ENCODE measurements around the gene STXBP4. TPM values are rescaled to one million over a fixed set of nuclear protein-coding genes. Genes with fewer than 3 reads are reported as not detected.

Gene STXBP4
- total RNA-seq, 2 experiments from 2014 or later, result 9.4 to 12.6 TPM

DNA sequence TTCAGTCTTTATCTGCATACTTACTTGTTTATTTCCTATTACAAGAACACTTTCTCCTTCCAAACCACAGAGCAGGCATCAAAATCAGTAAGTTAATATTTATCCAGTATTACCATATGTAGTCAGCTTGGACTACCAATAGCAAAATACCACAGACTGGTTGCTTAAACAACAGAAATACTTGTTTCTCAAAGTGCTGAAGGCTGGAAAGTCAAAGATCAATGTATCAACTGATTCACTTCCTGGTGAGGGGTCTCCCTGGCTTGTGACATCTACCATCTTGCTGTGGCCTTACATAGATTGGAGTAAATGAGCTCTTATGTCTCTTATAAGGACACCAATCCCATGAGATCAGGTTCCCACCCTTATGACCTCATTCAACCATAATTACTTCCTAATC is 2.6 kb downstream of the STXBP4 start:
- POLR2A ChIA-PET, result no interaction called here
- no peak overlapping the region for H3K27ac ChIP-seq (ENCODE audit: low read depth, low read length, poor library complexity, severe bottlenecking)
- H3K4me1 ChIP-seq (ENCODE audit: insufficient read depth, low read length, poor library complexity, severe bottlenecking), result peaks cover 17% of the 10 kb centered on the region
- DNase-seq (ENCODE audit: low spot score), result no peak
- no TSS peak for BruUV-seq (replicated peaks)
- no peak for TF ChIP-seq EZH2phosphoT487 (IDR thresholded peaks at IDR 0.05; ENCODE audit: borderline replicate concordance, low read depth, low read length)
- TF ChIP-seq, protein P1, sequence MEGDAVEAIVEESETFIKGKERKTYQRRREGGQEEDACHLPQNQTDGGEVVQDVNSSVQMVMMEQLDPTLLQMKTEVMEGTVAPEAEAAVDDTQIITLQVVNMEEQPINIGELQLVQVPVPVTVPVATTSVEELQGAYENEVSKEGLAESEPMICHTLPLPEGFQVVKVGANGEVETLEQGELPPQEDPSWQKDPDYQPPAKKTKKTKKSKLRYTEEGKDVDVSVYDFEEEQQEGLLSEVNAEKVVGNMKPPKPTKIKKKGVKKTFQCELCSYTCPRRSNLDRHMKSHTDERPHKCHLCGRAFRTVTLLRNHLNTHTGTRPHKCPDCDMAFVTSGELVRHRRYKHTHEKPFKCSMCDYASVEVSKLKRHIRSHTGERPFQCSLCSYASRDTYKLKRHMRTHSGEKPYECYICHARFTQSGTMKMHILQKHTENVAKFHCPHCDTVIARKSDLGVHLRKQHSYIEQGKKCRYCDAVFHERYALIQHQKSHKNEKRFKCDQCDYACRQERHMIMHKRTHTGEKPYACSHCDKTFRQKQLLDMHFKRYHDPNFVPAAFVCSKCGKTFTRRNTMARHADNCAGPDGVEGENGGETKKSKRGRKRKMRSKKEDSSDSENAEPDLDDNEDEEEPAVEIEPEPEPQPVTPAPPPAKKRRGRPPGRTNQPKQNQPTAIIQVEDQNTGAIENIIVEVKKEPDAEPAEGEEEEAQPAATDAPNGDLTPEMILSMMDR (conservative IDR thresholded peaks at IDR 0.05; ENCODE audit: low read length), result no peak
- H3K36me3 ChIP-seq (ENCODE audit: insufficient read depth, low read length), result no peaks in the 10 kb centered on the region
- H3K9me3 ChIP-seq (ENCODE audit: low read length), result no peaks in the 10 kb centered on the region
- peaks cover 32% of the 10 kb centered on the region for H3K79me2 ChIP-seq (ENCODE audit: insufficient read depth, low read depth, low read length)
- CTCF ChIA-PET (ENCODE audit: unreplicated experiment), result no interaction called here
- H4K20me1 ChIP-seq (ENCODE audit: insufficient read depth, low read length), result no peaks in the 10 kb centered on the region
- H2AFZ ChIP-seq (ENCODE audit: low read length), result no peak overlapping the region
- intact Hi-C loops (cut with micrococcal nuclease; ENCODE audit: unreplicated experiment), result loop anchor here (5.0 kb wide), 1 partner anchor 451 kb away; the partner anchor contains the start of gene MMD
- H3K4me2 ChIP-seq (ENCODE audit: low read length), result no peak overlapping the region
- no peaks in the 10 kb centered on the region; the same call in 1 of the 2 replicates for H3K9me2 ChIP-seq (ENCODE audit: insufficient read depth, low read length)
- H3K4me3 ChIP-seq (ENCODE audit: low read depth, low read length, poor library complexity, severe bottlenecking), result no peak overlapping the region

DNA sequence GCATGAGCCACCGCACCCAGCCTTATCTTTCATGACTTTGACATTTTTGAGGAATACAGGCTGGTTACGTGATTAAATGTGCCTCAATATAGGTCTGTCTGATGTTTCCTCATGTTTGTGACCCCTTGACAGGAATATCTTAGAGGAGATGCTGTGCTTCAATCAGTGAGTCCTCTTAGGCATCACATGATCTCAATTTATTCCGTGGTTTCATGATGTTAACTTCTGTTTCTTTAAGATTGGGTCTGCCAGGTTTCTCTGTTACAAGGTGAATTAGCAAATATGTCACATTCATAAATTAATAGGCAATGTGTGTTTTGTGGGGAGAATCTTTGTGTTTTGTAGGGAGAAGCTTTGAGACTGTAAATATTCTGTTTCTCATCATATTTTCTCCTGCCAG is 3.3 kb downstream of the STXBP4 start:
- no peak for DNase-seq (ENCODE audit: low spot score)
- Histone ChIP-seq H3K27ac (ENCODE audit: low read depth, low read length, poor library complexity, severe bottlenecking) (no peak overlapping the region), H4K20me1 (ENCODE audit: insufficient read depth, low read length) (no peaks in the 10 kb centered on the region), H3K36me3 (ENCODE audit: insufficient read depth, low read length) (no peaks in the 10 kb centered on the region), H3K9me2 (ENCODE audit: insufficient read depth, low read length) (no peaks in the 10 kb centered on the region; the same call in 1 of the 2 replicates), H3K79me2 (ENCODE audit: insufficient read depth, low read depth, low read length) (peaks cover 24% of the 10 kb centered on the region; the same call in 1 of the 2 replicates), H3K4me3 (ENCODE audit: low read depth, low read length, poor library complexity, severe bottlenecking) (no peak overlapping the region), H2AFZ (ENCODE audit: low read length) (no peak overlapping the region), H3K4me2 (ENCODE audit: low read length) (no peak overlapping the region), H3K4me1 (ENCODE audit: insufficient read depth, low read length, poor library complexity, severe bottlenecking) (peaks cover 10% of the 10 kb centered on the region), H3K9me3 (ENCODE audit: low read length) (no peaks in the 10 kb centered on the region)
- TF ChIP-seq, protein P1 (conservative IDR thresholded peaks at IDR 0.05; ENCODE audit: low read length), result no peak
- TF ChIP-seq EZH2phosphoT487 (IDR thresholded peaks at IDR 0.05; ENCODE audit: borderline replicate concordance, low read depth, low read length), result no peak
- ChIA-PET POLR2A (no interaction called here), CTCF (ENCODE audit: unreplicated experiment) (no interaction called here)
- intact Hi-C loops (cut with micrococcal nuclease; ENCODE audit: unreplicated experiment), result loop anchor here (5.0 kb wide), 1 partner anchor 450 kb away; the partner anchor contains the start of gene MMD
- no TSS peak for BruUV-seq (replicated peaks)

DNA sequence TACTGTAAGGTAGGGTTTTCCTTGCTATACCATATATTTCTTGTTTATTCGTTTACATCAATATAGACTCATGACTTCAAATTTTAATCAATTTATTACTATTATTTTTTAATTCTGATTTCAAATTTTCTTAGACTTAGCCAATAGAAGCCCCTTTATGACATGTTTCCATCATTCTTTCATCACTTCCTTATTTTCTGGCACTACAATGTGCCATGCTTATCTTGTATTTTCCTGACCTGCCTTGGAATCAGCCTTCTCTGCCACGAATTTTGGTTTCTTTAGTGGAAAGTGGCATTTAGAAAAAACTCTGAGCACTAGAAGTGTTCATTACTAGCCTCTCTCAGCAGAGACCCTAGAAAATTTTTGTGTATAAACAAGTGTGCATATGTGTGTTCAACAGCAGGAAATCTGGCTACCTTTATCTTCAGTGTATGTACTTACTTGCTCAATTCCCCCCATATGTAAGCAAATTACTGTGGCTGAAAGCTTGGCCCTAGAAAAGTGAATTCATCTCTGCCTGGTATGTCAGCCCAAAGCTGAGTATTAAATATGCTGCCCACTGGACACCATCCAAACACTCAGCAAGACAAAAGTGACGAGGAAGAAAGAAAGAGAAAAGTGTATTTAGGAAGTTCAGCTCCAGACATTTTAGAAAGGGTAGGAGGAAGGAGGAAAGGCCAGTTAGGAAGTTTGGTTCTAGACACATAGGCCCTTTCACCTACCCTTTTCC is 4.0 kb downstream of the STXBP4 start:
- TF ChIP-seq, protein P1 (conservative IDR thresholded peaks at IDR 0.05; ENCODE audit: low read length), result no peak
- no peak for TF ChIP-seq EZH2phosphoT487 (IDR thresholded peaks at IDR 0.05; ENCODE audit: borderline replicate concordance, low read depth, low read length)
- intact Hi-C loops (cut with micrococcal nuclease; ENCODE audit: unreplicated experiment), result loop anchor here (5.0 kb wide), 1 partner anchor 450 kb away; the partner anchor contains the start of gene MMD
- no TSS peak for BruUV-seq (replicated peaks)
- Histone ChIP-seq H3K4me2 (ENCODE audit: low read length) (no peak overlapping the region), H3K4me3 (ENCODE audit: low read depth, low read length, poor library complexity, severe bottlenecking) (no peak overlapping the region), H3K9me3 (ENCODE audit: low read length) (no peaks in the 10 kb centered on the region), H3K36me3 (ENCODE audit: insufficient read depth, low read length) (no peaks in the 10 kb centered on the region), H3K9me2 (ENCODE audit: insufficient read depth, low read length) (no peaks in the 10 kb centered on the region; the same call in 1 of the 2 replicates), H3K79me2 (ENCODE audit: insufficient read depth, low read depth, low read length) (peaks cover 19% of the 10 kb centered on the region; the same call in 1 of the 2 replicates), H3K4me1 (ENCODE audit: insufficient read depth, low read length, poor library complexity, severe bottlenecking) (peaks cover 10% of the 10 kb centered on the region), H3K27ac (ENCODE audit: low read depth, low read length, poor library complexity, severe bottlenecking) (no peak overlapping the region), H2AFZ (ENCODE audit: low read length) (no peak overlapping the region), H4K20me1 (ENCODE audit: insufficient read depth, low read length) (no peaks in the 10 kb centered on the region)
- CTCF ChIA-PET (ENCODE audit: unreplicated experiment), result no interaction called here
- no peak for DNase-seq (ENCODE audit: low spot score)
- POLR2A ChIA-PET, result interaction anchor here (1.4 kb wide), 1 partner anchor 14 kb away, joined by 4 read pairs; no protein-coding TSS in a partner anchor

Data from OCI-LY7 (cell line).